NCI-H1436 (cell line): ENCODE data around the gene YTHDF1.
"Not testable (repeated sequence)": the region's sequence is repeated elsewhere in the genome, so short reads cannot be mapped to it uniquely, and the experiment has no call there.

Source experiments
- DNase-seq: peaks from one replicate; lab custom pipeline; 2025; lab: John Stamatoyannopoulos, UW

Gene YTHDF1

GRCh38 chr20:63216041-63216848, at the start of gene YTHDF1:
Gene YTHDF1 (minus strand): TSS chr20:63216131. CDS start chr20:63215892, 239 bp downstream.
- DNase-seq = peak; percentile 93

- no peak for DNase-seq
Observed at GRCh38 chr20:63264519-63264918, 48.6 kb upstream of the YTHDF1 start.

- DNase-seq = no peak
Observed at GRCh38 chr20:63264000-63264399, 48.1 kb upstream of the YTHDF1 start.

- DNase-seq = no peak
Observed at GRCh38 chr20:63262836-63263235, 46.9 kb upstream of the YTHDF1 start.

GRCh38 chr20:63261795-63262528, 46.0 kb upstream of the YTHDF1 start:
- no peak for DNase-seq

GRCh38 chr20:63261060-63261794, 45.3 kb upstream of the YTHDF1 start:
- no peak for DNase-seq

GRCh38 chr20:63260521-63260920, 44.6 kb upstream of the YTHDF1 start:
- DNase-seq = no peak

GRCh38 chr20:63259734-63260460, 44.0 kb upstream of the YTHDF1 start:
- DNase-seq = no peak

- DNase-seq = no peak
Observed at GRCh38 chr20:63258781-63259180, 42.9 kb upstream of the YTHDF1 start.

GRCh38 chr20:63257629-63258028, 41.7 kb upstream of the YTHDF1 start:
- no peak for DNase-seq

GRCh38 chr20:63256954-63257353, 41.0 kb upstream of the YTHDF1 start:
- DNase-seq = no peak

GRCh38 chr20:63255931-63256704, 40.2 kb upstream of the YTHDF1 start:
- no peak for DNase-seq

- DNase-seq = no peak
Observed at GRCh38 chr20:63254606-63255384, 38.9 kb upstream of the YTHDF1 start.

- DNase-seq = no peak
Observed at GRCh38 chr20:63254232-63254605, 38.3 kb upstream of the YTHDF1 start, which contains the start of gene NKAIN4. Gene NKAIN4 (minus strand): TSS chr20:63254463. CDS start chr20:63254450, 13 bp downstream.

GRCh38 chr20:63253438-63254231, 37.7 kb upstream of the YTHDF1 start:
- no peak for DNase-seq

GRCh38 chr20:63253065-63253437, 37.1 kb upstream of the YTHDF1 start:
- no peak for DNase-seq

- no peak for DNase-seq
Observed at GRCh38 chr20:63252284-63252711, 36.4 kb upstream of the YTHDF1 start.

GRCh38 chr20:63251350-63251749, 35.4 kb upstream of the YTHDF1 start:
- DNase-seq = not testable (repeated sequence)

GRCh38 chr20:63249891-63250290, 34.0 kb upstream of the YTHDF1 start:
- no peak for DNase-seq
